Caco-2 (cell line): Measurements from ENCODE around the gene ERCC6. TPM values are rescaled to one million over a fixed set of nuclear protein-coding genes. Genes with fewer than 3 reads are reported as not detected.

ENCODE experiments used
- BruUV-seq: library from RNA; stranded (reverse); fragments of 400-500 nt; replicated peaks from 2 replicates; lab custom pipeline; 2021; lab: Mats Ljungman, UMichigan
- CTCF ChIA-PET: fragments of 300-600 bp; sonication (Branson Sonifier 250); formaldehyde crosslinking; loops from one replicate; lab custom pipeline; 2022; ENCODE audit warnings: antibody characterized with exemption; lab: Charles Lee
- POLR2A ChIA-PET: fragments of 300-600 bp; sonication (Branson Sonifier 250); formaldehyde crosslinking; loops from one replicate; lab custom pipeline; 2022; ENCODE audit warnings: antibody characterized with exemption; lab: Charles Lee
- DNase-seq, 2 experiments: peaks; one replicate each; pipeline versions ENCODE4 v3.0.0 to v3.0.0-alpha.2; 2020 to 2022
- H3K27me3 ChIP-seq: replicated peaks from 2 replicates; pipeline ENCODE4 v1.6.0; 2011; ENCODE audit warnings: low read length; ENCODE audit not compliant: control insufficient read depth, insufficient read depth
- H3K36me3 ChIP-seq: 2 replicates; pipeline ENCODE4 v1.5.1; 2011; ENCODE audit warnings: low read length; ENCODE audit not compliant: control insufficient read depth, insufficient read depth
- H3K4me1 ChIP-seq: fragments of 250-450 bp; sonication (Bioruptor Pico); 2 replicates; pipeline ENCODE4 v1.5.1; 2020; ENCODE audit warnings: mild to moderate bottlenecking
- H3K4me3 ChIP-seq: 2 replicates; pipeline ENCODE4 v1.5.1; 2011; ENCODE audit warnings: low read depth, mild to moderate bottlenecking, control low read depth, low read length
- H3K9me3 ChIP-seq: fragments of 250-450 bp; sonication (Bioruptor Pico); 2 replicates; pipeline ENCODE4 v1.5.1; 2020; ENCODE audit warnings: mild to moderate bottlenecking, moderate library complexity
- H3K27ac Mint-ChIP-seq: one replicate; pipeline ENCODE4 v1.8.0; 2022; ENCODE audit warnings: mixed read lengths; ENCODE audit not compliant: unreplicated experiment
- H3K27me3 Mint-ChIP-seq: one replicate; pipeline ENCODE4 v1.8.0; 2022; ENCODE audit warnings: mixed read lengths; ENCODE audit not compliant: insufficient read depth, unreplicated experiment
- H3K36me3 Mint-ChIP-seq: one replicate; pipeline ENCODE4 v1.8.0; 2022; ENCODE audit warnings: mild to moderate bottlenecking, mixed read lengths; ENCODE audit not compliant: insufficient read depth, unreplicated experiment
- H3K4me1 Mint-ChIP-seq: one replicate; pipeline ENCODE4 v1.8.0; 2022; ENCODE audit warnings: low read depth, mixed read lengths; ENCODE audit not compliant: unreplicated experiment
- H3K4me3 Mint-ChIP-seq: one replicate; pipeline ENCODE4 v1.8.0; 2022; ENCODE audit warnings: mild to moderate bottlenecking, moderate library complexity, mixed read lengths; ENCODE audit not compliant: unreplicated experiment
- H3K9me3 Mint-ChIP-seq: one replicate; pipeline ENCODE4 v1.8.0; 2022; ENCODE audit warnings: mixed read lengths; ENCODE audit not compliant: unreplicated experiment
- CTCF ChIP-seq, 2 experiments: fragments of 200-600 bp in 1 of 2; IDR thresholded peaks; 1 replicate in 1 of 2; 2 replicates in 1 of 2; pipeline versions ENCODE4 v1.5.1 to v1.8.0; 2011 to 2022; ENCODE audit warnings: antibody characterized with exemption in 1 of 2, control low read depth in 1 of 2, inconsistent platforms in 1 of 2, low read depth in 1 of 2, low read length in 1 of 2, mild to moderate bottlenecking in 1 of 2, moderate library complexity in 1 of 2; ENCODE audit not compliant: insufficient read depth in 1 of 2, severe bottlenecking in 1 of 2, unreplicated experiment in 1 of 2
- intact Hi-C: fragments of 100-400 bp; cut with micrococcal nuclease; formaldehyde crosslinking; loops from one replicate; pipeline ENCODE4 v1.10.0; 2022; ENCODE audit not compliant: unreplicated experiment
- total RNA-seq: library from RNA; stranded (reverse); gene quantifications from 2 replicates; pipeline ENCODE4 v1.2.3, GENCODE V29; 2022

ERCC6 gene
- total RNA-seq, 1 experiment from 2014 or later = 30.2 TPM

GRCh38 chr10:49534670-49535381 is 4.1 kb downstream of the ERCC6 start:
- Mint-ChIP-seq H3K27ac (no peak overlapping the region), H3K9me3 (no peaks in the 10 kb centered on the region), H3K27me3 (no peaks in the 10 kb centered on the region), H3K36me3 (peaks cover 30% of the 10 kb centered on the region), H3K4me1 (no peaks in the 10 kb centered on the region), H3K4me3 (no peak overlapping the region)
- DNase-seq = no peak
- POLR2A ChIA-PET = no interaction called here
- CTCF ChIA-PET = no interaction called here
- BruUV-seq = no TSS peak
- Histone ChIP-seq H3K9me3 (no peaks in the 10 kb centered on the region), H3K27me3 (no peaks in the 10 kb centered on the region), H3K4me1 (no peaks in the 10 kb centered on the region), H3K36me3 (peaks cover 7% of the 10 kb centered on the region), H3K4me3 (no peak overlapping the region)
- intact Hi-C loops = no loop called here
- no peak for TF ChIP-seq CTCF (IDR thresholded peaks at IDR 0.05; ENCODE audit: insufficient read depth in 1 of 2, low read depth in 1 of 2, low read length in 1 of 2, severe bottlenecking in 1 of 2, unreplicated experiment in 1 of 2)

- peaks cover 23% of the 10 kb centered on the region for H3K36me3 Mint-ChIP-seq
- H3K27ac Mint-ChIP-seq = no peak overlapping the region
- no peak for DNase-seq
- no peaks in the 10 kb centered on the region for H3K4me1 Mint-ChIP-seq
- no peaks in the 10 kb centered on the region for H3K27me3 Mint-ChIP-seq
- CTCF ChIA-PET = no interaction called here
- intact Hi-C loops = no loop called here
- Histone ChIP-seq H3K9me3 (no peaks in the 10 kb centered on the region), H3K4me1 (no peaks in the 10 kb centered on the region), H3K36me3 (peaks cover 7% of the 10 kb centered on the region), H3K27me3 (no peaks in the 10 kb centered on the region), H3K4me3 (no peak overlapping the region)
- BruUV-seq = no TSS peak
- no peaks in the 10 kb centered on the region for H3K9me3 Mint-ChIP-seq
- POLR2A ChIA-PET = no interaction called here
- no peak overlapping the region for H3K4me3 Mint-ChIP-seq
- no peak for TF ChIP-seq CTCF (IDR thresholded peaks at IDR 0.05; ENCODE audit: insufficient read depth in 1 of 2, low read depth in 1 of 2, low read length in 1 of 2, severe bottlenecking in 1 of 2, unreplicated experiment in 1 of 2)
Observed at GRCh38 chr10:49532461-49532860, 6.5 kb downstream of the ERCC6 start.

GRCh38 chr10:49528977-49529506 is 9.9 kb downstream of the ERCC6 start:
- POLR2A ChIA-PET = interaction anchor here (1.1 kb wide), 1 partner anchor 10 kb away, joined by 11 read pairs; the partner anchor contains the start of gene ERCC6
- TF ChIP-seq CTCF (IDR thresholded peaks at IDR 0.05; ENCODE audit: insufficient read depth in 1 of 2, low read depth in 1 of 2, low read length in 1 of 2, severe bottlenecking in 1 of 2, unreplicated experiment in 1 of 2) = no peak
- no peaks in the 10 kb centered on the region for H3K9me3 ChIP-seq
- no peak for DNase-seq
- H3K27ac Mint-ChIP-seq = no peak overlapping the region
- H3K4me3 ChIP-seq = no peak overlapping the region
- H3K4me3 Mint-ChIP-seq = no peak overlapping the region
- CTCF ChIA-PET = interaction anchor here (0.7 kb wide), 1 partner anchor 121 kb away, joined by 3 read pairs; no protein-coding TSS in a partner anchor
- no peaks in the 10 kb centered on the region for H3K27me3 Mint-ChIP-seq
- no peaks in the 10 kb centered on the region for H3K9me3 Mint-ChIP-seq
- H3K4me1 Mint-ChIP-seq = no peaks in the 10 kb centered on the region
- peaks cover 30% of the 10 kb centered on the region for H3K36me3 Mint-ChIP-seq
- H3K4me1 ChIP-seq = no peaks in the 10 kb centered on the region
- intact Hi-C loops = no loop called here
- H3K27me3 ChIP-seq = no peaks in the 10 kb centered on the region
- peaks cover 9% of the 10 kb centered on the region for H3K36me3 ChIP-seq
- BruUV-seq = no TSS peak
